Stimulated activated CD4-positive, alpha-beta T cell treated with anti-CD3 and anti-CD28 coated beads, Interleukin-15, amount 100 ng/mL, for 24 hours (primary cell): ENCODE measurements around the gene NDUFS1.
"Not testable (repeated sequence)": the region's sequence is repeated elsewhere in the genome, so short reads cannot be mapped to it uniquely, and the experiment has no call there.

Experiments used
- DNase-seq: peaks from one replicate; pipeline ENCODE4 v3.0.0-alpha.2; 2020

NDUFS1 gene

DNA sequence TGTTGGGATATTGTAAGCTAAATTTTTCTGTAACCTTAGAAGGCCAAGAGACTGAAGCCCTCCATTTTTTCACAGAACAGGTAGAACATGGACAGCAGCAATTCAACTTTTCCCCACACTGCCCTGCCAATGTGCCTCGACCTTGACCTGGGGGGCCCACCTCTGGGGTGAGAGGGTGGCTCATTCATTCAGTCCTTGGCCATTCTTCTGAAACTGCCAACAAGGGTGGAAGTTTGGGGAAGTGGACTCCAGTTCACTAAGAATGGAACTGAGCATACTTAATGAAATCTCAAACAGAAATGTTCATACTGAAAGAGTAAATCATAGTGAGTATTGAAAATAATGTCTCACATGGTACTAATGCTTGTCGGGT is 1.5 kb upstream of the NDUFS1 start:
- DNase-seq, result peak; percentile 29

DNA sequence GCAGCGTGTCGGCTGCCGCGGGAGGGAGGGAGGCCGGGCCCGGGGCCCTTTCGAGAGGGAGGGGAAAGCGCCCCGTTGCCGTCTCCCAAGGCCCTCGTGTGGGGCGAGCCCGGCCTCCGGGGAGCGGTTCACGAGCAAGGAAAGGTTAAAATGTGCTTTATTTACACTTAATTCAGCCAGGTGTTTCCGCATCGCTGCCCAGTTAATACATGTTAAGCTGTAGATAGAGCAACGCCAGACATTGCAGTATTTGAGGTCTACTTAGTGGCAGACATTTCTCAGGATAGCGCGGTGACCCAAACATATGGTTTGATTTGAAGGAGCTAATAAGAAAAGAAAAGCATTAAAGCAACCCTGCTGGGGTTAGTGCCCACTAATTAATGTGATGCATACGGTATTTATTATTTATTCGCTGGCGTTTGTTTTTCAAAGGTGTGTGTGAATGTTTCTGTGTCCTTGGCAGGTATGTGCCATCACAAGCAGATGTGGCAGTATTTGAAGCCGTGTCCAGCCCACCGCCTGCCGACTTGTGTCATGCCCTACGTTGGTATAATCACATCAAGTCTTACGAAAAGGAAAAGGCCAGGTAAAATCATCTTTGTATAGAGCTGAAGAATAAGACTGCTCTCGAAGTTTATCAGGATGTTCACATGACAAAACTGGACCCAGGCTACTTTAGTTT is 1.0 kb upstream of the NDUFS1 start:
- peak; percentile 76 for DNase-seq

- DNase-seq, result no peak
These were observed 490 bp downstream of the NDUFS1 start for GRCh38 chr2:206158563-206159345.

- not testable (repeated sequence) for DNase-seq
These were observed 2.2 kb downstream of the NDUFS1 start for GRCh38 chr2:206157014-206157413.

- no peak for DNase-seq
These were observed 5.0 kb downstream of the NDUFS1 start for GRCh38 chr2:206154197-206154596.

DNA sequence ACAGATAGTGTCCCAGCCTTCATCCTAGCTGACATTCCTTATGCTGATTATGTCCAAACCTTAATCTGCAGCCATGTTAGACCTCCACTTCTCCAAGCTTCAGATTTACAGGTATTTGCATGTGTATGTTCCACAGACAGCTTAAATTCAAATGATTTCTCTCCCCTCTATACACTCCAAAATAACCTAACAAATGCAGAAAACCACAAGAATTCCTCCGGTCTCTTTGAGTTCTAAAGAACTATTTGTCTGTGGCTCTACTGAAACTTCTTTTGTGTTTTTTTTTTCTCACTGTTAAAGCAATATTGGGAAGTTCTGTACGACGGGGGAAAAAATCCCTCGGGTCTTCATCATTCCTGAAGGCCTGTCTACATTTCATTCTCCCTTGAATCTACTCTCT is 8.6 kb downstream of the NDUFS1 start:
- DNase-seq, result no peak

- no peak for DNase-seq
These were observed 9.1 kb downstream of the NDUFS1 start for GRCh38 chr2:206150168-206150567.

GRCh38 chr2:206149330-206149729 is 9.9 kb downstream of the NDUFS1 start:
- DNase-seq, result no peak

DNA sequence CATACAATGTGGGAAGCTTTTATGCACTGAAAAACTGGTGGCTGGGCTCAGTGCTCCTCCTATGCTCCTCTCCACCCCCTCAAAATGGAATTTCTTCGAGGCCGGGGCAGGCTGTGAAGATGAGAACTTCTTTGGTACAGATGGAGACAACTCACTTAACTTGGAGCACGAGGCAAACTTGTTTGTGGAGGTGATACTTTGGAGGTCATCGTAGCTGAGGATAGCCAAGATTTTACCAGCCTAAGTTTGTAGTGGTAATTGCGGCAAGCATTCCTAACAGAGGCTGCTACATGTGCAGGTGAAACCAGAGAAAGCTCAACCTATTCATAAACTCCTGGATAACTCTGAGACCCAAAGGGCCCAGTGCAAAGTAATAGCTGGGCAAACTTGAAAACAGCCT is 13.6 kb downstream of the NDUFS1 start:
- no peak for DNase-seq

GRCh38 chr2:206144383-206144782 is 14.9 kb downstream of the NDUFS1 start:
- no peak for DNase-seq

GRCh38 chr2:206143451-206143850 is 15.8 kb downstream of the NDUFS1 start:
- DNase-seq, result no peak

- no peak for DNase-seq
These were observed 31.6 kb downstream of the NDUFS1 start for GRCh38 chr2:206127656-206128055.

DNA sequence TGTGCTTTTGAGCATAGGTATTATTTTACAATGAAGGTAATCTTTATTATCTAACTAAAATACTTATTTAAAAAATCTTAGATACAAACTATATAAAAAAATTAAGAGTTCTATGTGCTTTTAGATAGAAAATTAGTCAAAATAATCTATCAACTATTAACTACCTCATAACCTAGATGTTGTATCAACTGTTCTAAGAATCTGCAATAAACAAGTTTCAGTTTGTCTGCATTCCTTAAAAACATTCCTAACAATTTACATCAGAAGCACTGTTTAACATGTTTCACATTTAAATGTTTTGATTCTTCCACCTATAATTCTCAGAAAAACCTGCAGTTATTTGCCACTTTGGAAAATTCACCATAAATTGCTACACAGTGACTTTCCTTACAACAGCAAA is 33.3 kb downstream of the NDUFS1 start:
- no peak for DNase-seq

DNA sequence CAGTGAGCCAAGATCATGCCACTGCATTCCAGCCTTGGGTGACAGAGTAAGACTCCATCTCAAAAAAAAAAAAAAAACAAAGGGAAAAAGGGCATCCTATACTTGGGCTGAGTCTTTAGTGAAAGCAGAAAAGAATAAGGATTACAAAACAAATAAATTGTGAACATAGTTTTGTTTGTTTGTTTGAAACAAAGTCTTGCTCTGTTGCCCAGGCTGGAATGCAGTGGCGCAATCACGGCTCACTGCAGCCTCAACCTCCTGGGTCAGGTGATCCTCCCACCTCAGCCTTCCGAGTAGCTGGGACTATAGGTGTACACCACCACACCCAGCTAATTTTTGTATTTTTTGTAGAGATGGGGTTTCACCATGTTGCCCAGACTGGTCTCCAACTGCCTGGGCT is 36.7 kb downstream of the NDUFS1 start:
- DNase-seq, result not testable (repeated sequence)

GRCh38 chr2:206116278-206116677 is 43.0 kb downstream of the NDUFS1 start:
- DNase-seq, result no peak

- DNase-seq, result no peak
These were observed 44.1 kb downstream of the NDUFS1 start for GRCh38 chr2:206115026-206115578.

GRCh38 chr2:206112846-206113547 is 46.2 kb downstream of the NDUFS1 start:
- no peak for DNase-seq

DNA sequence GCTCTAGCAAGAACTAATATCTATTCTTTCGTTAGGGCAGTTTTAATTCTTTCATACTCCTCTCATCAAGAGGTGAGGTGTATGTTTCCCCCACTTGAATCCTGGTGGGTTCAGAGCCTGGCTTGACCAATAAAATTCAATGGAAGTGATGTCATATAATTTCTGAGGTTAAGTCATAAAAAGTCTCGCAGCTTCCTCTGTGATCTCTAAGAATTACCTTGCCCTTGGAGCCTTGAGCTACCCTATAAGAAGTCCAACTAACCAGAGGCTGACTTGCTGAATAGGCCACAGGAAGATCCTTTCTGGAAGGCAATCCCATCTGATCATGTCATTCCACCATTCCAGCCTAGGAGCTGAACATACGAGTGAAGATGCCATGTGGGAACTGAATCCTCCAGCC is 47.1 kb downstream of the NDUFS1 start:
- DNase-seq, result no peak

- DNase-seq, result no peak
These were observed 50.5 kb downstream of the NDUFS1 start for GRCh38 chr2:206108713-206109112.

- no peak for DNase-seq
These were observed 53.7 kb downstream of the NDUFS1 start for GRCh38 chr2:206105541-206105940.

GRCh38 chr2:206105038-206105437 is 54.2 kb downstream of the NDUFS1 start:
- no peak for DNase-seq

DNA sequence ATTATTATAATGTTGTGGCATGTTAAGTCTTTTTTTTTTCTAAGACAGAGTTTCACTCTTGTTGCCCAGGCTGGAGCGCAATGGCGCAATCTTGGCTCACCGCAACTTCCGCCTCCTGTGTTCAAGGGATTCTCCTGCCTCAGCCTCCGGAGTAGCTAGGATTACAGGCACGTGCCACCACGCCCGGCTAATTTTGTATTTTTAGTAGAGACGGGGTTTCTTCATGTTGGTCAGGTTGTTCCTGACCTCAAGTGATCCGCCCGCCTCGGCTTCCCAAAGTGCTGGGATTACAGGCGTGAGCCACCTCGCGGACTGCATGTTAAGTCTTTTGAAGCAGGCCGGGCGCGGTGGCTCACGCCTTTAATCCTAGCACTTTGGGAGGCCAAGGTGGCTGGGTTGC is 60.4 kb downstream of the NDUFS1 start:
- DNase-seq, result not testable (repeated sequence)

DNA sequence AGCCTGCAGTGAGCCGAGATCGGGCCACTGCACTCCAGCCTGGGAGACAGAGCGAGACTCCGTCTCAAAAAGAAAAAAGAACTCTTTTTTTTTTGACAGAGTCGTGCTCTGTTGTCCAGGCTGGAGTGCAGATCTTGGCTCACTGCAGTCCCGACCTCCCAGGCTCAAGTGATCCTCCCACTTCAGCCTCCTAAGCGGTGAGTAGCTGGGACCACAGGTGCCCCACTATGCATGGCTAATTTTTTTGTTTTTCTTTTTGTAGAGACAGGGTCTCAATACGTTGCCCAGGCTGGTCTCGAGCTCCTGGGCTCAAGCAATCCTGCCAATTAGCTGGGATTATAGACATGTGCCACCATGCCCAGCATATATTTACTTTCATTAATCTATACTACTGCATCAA is 60.8 kb downstream of the NDUFS1 start:
- DNase-seq, result no peak

DNA sequence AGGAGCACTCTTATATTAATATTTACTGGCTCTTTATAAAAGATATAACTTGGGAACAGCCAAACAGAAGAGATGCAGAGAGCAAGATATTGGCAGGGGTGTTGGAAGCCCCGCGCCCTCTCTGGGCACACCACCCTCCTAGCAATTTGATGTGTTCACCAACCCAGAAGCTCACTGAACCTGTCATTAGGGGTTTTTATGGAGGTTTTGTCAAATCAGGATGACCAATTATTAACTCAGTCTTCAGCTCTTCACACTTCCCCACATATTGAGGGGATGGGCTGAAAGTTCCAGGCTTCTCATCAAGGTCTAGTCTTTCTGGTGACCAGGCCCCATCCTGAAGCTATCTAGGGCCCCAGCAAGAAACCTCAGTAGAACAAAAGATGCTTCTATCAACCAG is 62.4 kb downstream of the NDUFS1 start:
- no peak for DNase-seq
